Rectal smooth muscle tissue (tissue), 1 donor: ENCODE measurements around the gene LCE4A.
"Not testable (repeated sequence)": the region's sequence is repeated elsewhere in the genome, so short reads cannot be mapped to it uniquely, and the experiment has no call there.

Experiments
- H3K27ac ChIP-seq: one replicate; pipeline ENCODE4 v1.7.0; 2013; ENCODE audit warnings: low read depth, low read length, inconsistent platforms
- H3K27me3 ChIP-seq: one replicate; pipeline ENCODE4 v1.7.0; 2013; ENCODE audit warnings: low read length; ENCODE audit not compliant: control insufficient read depth, insufficient read depth
- H3K36me3 ChIP-seq: one replicate; pipeline ENCODE4 v1.7.0; 2013; ENCODE audit warnings: low read length; ENCODE audit not compliant: control insufficient read depth, insufficient read depth
- H3K4me1 ChIP-seq: one replicate; pipeline ENCODE4 v1.7.0; 2013; ENCODE audit warnings: low read length; ENCODE audit not compliant: control insufficient read depth, insufficient read depth
- H3K4me3 ChIP-seq: one replicate; pipeline ENCODE4 v1.7.0; 2013; ENCODE audit warnings: low read length
- H3K9ac ChIP-seq: one replicate; pipeline ENCODE4 v1.7.0; 2013; ENCODE audit warnings: low read length

The LCE4A gene

GRCh38 chr1:152707860-152708259 is at the start of gene LCE4A:
TSS of gene LCE4A (plus strand) at chr1:152708160. CDS start at chr1:152709076, 916 bp downstream.
- H3K4me1 ChIP-seq = no peaks in the 10 kb centered on the region
- H3K36me3 ChIP-seq = no peaks in the 10 kb centered on the region
- no peak within 1 kb of the TSS for H3K9ac ChIP-seq
- no peak within 1 kb of the TSS for H3K27ac ChIP-seq
- no peak within 1 kb of the TSS for H3K4me3 ChIP-seq
- H3K27me3 ChIP-seq = no peaks in the 10 kb centered on the region

- H3K4me3 ChIP-seq = no peak overlapping the region
- H3K27ac ChIP-seq = no peak overlapping the region
- no peak overlapping the region for H3K9ac ChIP-seq
- H3K27me3 ChIP-seq = no peaks in the 10 kb centered on the region
- no peaks in the 10 kb centered on the region for H3K4me1 ChIP-seq
- H3K36me3 ChIP-seq = no peaks in the 10 kb centered on the region
Observed at GRCh38 chr1:152658649-152659048, 49.3 kb upstream of the LCE4A start.

GRCh38 chr1:152663098-152663497 is 44.9 kb upstream of the LCE4A start, which contains the start of gene LCE2D:
TSS of gene LCE2D (plus strand) at chr1:152663380. CDS start at chr1:152664106, 726 bp downstream.
- Histone ChIP-seq H3K27me3 (no peaks in the 10 kb centered on the region), H3K36me3 (no peaks in the 10 kb centered on the region), H3K9ac (no peak within 1 kb of the TSS), H3K4me3 (no peak within 1 kb of the TSS), H3K4me1 (no peaks in the 10 kb centered on the region), H3K27ac (no peak within 1 kb of the TSS)

- H3K4me1 ChIP-seq, H3K36me3 ChIP-seq, H3K27ac ChIP-seq, H3K9ac ChIP-seq, H3K27me3 ChIP-seq, H3K4me3 ChIP-seq: not testable (repeated sequence)
Observed at GRCh38 chr1:152666171-152666570, 41.8 kb upstream of the LCE4A start.

DNA sequence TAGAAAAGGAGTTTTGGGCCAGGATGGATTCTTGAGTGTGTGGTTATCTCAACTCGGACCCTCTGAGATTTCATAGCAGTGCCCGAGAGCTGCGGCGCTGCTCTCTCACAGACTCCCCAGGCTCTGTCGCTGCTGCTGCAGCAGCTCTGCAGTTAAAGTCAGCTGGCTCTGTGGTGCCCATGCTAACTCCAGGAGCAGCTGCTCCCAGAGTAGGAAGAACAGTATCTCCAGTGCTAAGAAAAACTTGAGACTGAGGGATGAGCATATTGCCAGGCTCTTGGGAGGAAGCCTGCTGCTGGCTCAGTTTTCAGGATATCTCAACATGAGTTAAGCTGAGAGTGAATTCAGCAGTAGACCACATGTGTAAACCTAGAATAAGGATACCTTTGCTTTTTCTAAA is 40.3 kb upstream of the LCE4A start:
- H3K4me1 ChIP-seq = no peaks in the 10 kb centered on the region
- no peaks in the 10 kb centered on the region for H3K36me3 ChIP-seq
- no peak overlapping the region for H3K27ac ChIP-seq

GRCh38 chr1:152673016-152673415 is 34.9 kb upstream of the LCE4A start:
- Histone ChIP-seq H3K27me3 (peaks cover 2% of the 10 kb centered on the region), H3K4me1 (no peaks in the 10 kb centered on the region), H3K36me3 (no peaks in the 10 kb centered on the region), H3K27ac (no peak overlapping the region), H3K4me3 (no peak overlapping the region), H3K9ac (no peak overlapping the region)

More for the DNA sequence above, 40.3 kb upstream of the LCE4A start:
- no peak overlapping the region for H3K4me3 ChIP-seq
- H3K9ac ChIP-seq = no peak overlapping the region
- no peaks in the 10 kb centered on the region for H3K27me3 ChIP-seq

GRCh38 chr1:152674983-152675382 is 33.0 kb upstream of the LCE4A start, which contains the start of gene LCE2C:
TSS of gene LCE2C (plus strand) at chr1:152675279. CDS start at chr1:152676016, 737 bp downstream.
- H3K4me3 ChIP-seq, H3K27ac ChIP-seq, H3K9ac ChIP-seq, H3K36me3 ChIP-seq, H3K4me1 ChIP-seq, H3K27me3 ChIP-seq: not testable (repeated sequence)

- H3K27ac ChIP-seq = no peak overlapping the region
- H3K36me3 ChIP-seq = no peaks in the 10 kb centered on the region
- H3K4me3 ChIP-seq = no peak overlapping the region
- H3K9ac ChIP-seq = no peak overlapping the region
- H3K27me3 ChIP-seq = no peaks in the 10 kb centered on the region
- H3K4me1 ChIP-seq = no peaks in the 10 kb centered on the region
Observed at GRCh38 chr1:152679459-152679858, 28.5 kb upstream of the LCE4A start.

DNA sequence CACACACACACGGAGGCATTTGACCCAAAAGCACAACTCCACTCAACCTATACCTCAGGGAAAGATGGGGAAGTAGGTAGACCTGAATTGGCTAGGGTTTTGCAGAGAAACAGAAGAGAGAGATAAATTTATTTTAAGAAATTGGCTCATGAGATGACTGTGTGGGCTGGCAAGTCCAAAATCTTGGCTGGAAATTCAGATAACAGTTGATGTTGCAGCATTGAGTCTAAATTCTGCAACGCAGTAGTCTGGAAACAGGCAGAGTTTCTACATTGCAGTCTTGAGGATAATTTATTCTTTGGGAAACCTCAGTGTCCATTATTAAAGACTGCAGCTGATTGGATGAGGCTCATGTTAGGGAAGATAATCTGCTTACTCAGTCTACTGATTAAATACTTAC is 26.3 kb upstream of the LCE4A start:
- Histone ChIP-seq H3K4me1 (no peaks in the 10 kb centered on the region), H3K36me3 (no peaks in the 10 kb centered on the region), H3K27me3 (no peaks in the 10 kb centered on the region), H3K27ac (no peak overlapping the region), H3K9ac (no peak overlapping the region), H3K4me3 (no peak overlapping the region)

DNA sequence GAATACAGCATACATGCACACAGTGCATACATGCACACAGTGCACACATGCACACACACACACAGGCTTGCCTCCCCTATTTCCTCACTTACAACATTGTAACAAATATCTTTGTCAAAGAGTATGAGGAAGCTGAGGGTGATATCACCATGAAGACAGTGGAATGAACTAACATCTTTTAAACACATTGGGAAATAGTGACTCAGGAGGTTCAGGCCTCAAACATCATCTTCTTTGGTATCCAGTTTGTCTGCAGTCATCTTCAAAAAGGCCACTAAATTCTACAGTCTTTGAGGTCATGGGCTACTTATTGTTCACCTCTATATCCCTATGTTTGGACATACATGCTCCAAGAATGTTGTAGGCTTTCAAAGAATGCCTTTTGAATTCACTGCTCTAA is 24.1 kb upstream of the LCE4A start:
- Histone ChIP-seq H3K4me1 (no peaks in the 10 kb centered on the region), H3K27me3 (no peaks in the 10 kb centered on the region), H3K4me3 (no peak overlapping the region), H3K9ac (no peak overlapping the region), H3K36me3 (no peaks in the 10 kb centered on the region), H3K27ac (no peak overlapping the region)

DNA sequence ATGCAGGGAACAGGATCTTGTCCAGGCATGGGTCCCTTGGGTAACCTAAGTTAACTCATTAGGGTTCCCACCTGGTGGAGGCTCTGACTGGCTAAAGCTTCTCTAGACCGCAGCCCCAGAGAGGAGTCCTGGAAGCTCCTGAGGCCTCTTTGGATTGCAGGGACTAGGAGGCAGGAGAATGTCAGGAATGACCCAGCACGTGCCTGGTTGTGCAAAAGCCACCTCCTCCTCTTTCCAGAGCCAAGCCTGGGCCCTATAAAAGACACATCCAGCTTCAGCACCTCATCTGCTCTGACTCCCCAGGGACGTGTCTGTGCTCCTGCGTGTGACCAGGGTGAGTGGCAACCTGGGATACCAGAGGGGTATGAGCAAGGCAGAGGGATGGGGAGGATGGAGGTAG is 22.1 kb upstream of the LCE4A start, which contains the start of gene LCE2B:
Gene LCE2B (plus strand): TSS at position 301 of the 400 bp plus-strand sequence. CDS start 721 bp downstream, outside the sequence.
- not testable (repeated sequence) for H3K27ac ChIP-seq, H3K4me3 ChIP-seq, H3K27me3 ChIP-seq, H3K4me1 ChIP-seq, H3K36me3 ChIP-seq, H3K9ac ChIP-seq

GRCh38 chr1:152697701-152698600 is 10.0 kb upstream of the LCE4A start, which contains the start of gene LCE2A:
TSS of gene LCE2A (plus strand) at chr1:152698345. CDS start at chr1:152698902, 557 bp downstream.
- H3K4me1 ChIP-seq = no peaks in the 10 kb centered on the region
- H3K9ac ChIP-seq = no peak within 1 kb of the TSS
- H3K27me3 ChIP-seq = no peaks in the 10 kb centered on the region

DNA sequence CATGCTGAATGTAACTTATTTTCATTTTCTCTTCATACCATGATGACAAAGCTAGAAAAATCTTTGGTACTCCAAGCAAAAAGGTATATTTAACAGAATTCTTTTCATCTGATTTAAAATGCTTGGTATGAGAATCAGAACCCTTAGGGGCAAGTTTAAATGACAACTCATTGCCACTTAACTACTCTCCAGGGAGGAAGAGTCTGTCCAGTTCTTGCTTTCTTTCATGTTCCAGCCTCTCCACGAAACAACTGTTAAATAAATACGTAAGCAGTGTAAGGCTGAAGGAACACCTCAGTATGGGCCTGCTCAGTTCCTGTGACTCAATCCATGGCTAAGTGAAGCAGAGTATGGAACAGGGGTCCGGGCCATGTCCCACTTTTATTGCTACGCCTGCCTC is 8.2 kb upstream of the LCE4A start:
- Histone ChIP-seq H3K9ac (no peak overlapping the region), H3K27me3 (no peaks in the 10 kb centered on the region), H3K36me3 (no peaks in the 10 kb centered on the region), H3K4me1 (no peaks in the 10 kb centered on the region), H3K4me3 (no peak overlapping the region), H3K27ac (no peak overlapping the region)

More at GRCh38 chr1:152697701-152698600, 10.0 kb upstream of the LCE4A start, which contains the start of gene LCE2A:
- Histone ChIP-seq H3K36me3 (no peaks in the 10 kb centered on the region), H3K27ac (no peak within 1 kb of the TSS), H3K4me3 (no peak within 1 kb of the TSS)
